Uterus (tissue), 4 donors: Measurements from ENCODE around the gene BDKRB1. TPM values are rescaled to one million over a fixed set of nuclear protein-coding genes. Genes with fewer than 3 reads are reported as not detected.

Experiments used
- DNase-seq, 2 donors: peaks; one replicate each; pipeline ENCODE4 v3.0.0-alpha.2; 2019 to 2020
- H3K27ac ChIP-seq, 2 donors: fragments of 200-600 bp; sonication (generic); 1 replicate in 1 of 2; 2 replicates in 1 of 2; pipeline ENCODE4 v1.5.1; 2016 to 2018
- H3K27me3 ChIP-seq, 2 donors: fragments of 200-600 bp; sonication (generic); one replicate each; pipeline ENCODE4 v1.5.1; 2018 to 2019; ENCODE audit warnings: control low read depth in 1 of 2
- H3K36me3 ChIP-seq, 2 donors: fragments of 200-600 bp; sonication (generic); one replicate each; pipeline ENCODE4 v1.5.1; 2019; ENCODE audit warnings: control low read depth in 1 of 2
- H3K4me1 ChIP-seq, 2 donors: fragments of 200-600 bp; sonication (generic); one replicate each; pipeline ENCODE4 v1.5.1; 2018 to 2019; ENCODE audit warnings: control low read depth in 1 of 2
- H3K4me3 ChIP-seq, 2 donors: fragments of 200-600 bp; sonication (generic); 1 replicate in 1 of 2; 2 replicates in 1 of 2; pipeline ENCODE4 v1.5.1; 2018 to 2019; ENCODE audit warnings: mild to moderate bottlenecking in 1 of 2
- H3K9me3 ChIP-seq, 2 donors: fragments of 200-600 bp; sonication (generic); one replicate each; pipeline ENCODE4 v1.5.1; 2019; ENCODE audit warnings: control low read depth in 1 of 2
- POLR2A ChIP-seq, 2 donors: fragments of 450-650 bp; IDR thresholded peaks; one replicate each; pipeline ENCODE4 v1.6.1; 2016; ENCODE audit warnings: antibody characterized with exemption in 2 of 2, mild to moderate bottlenecking in 1 of 2, moderate library complexity in 1 of 2
- intact Hi-C: fragments of 100-400 bp; cut with DNase I; formaldehyde crosslinking; loops from one replicate; pipeline ENCODE4 v1.15.1; 2023; ENCODE audit warnings: low total_unique reads
- small RNA-seq: library from RNA; depleted of rRNA; stranded (forward); fragments of <200 nt; gene quantifications from one replicate; pipeline ENCODE3, GENCODE V24; 2016
- total RNA-seq, 4 donors: library from RNA; depleted of rRNA in 3 of 4; stranded (reverse); fragments of >200 nt in 3 of 4; gene quantifications; one replicate each; pipeline versions ENCODE4 v1.1.0 to v1.2.4, GENCODE V29; 2014 to 2023
- TF ChIP-seq, protein P1 (sequence below), 4 experiments: fragments of 200-600 bp in 2 of 4; fragments of 450-650 bp in 2 of 4; sonication (generic) in 2 of 4; IDR thresholded peaks; one replicate each; pipeline ENCODE4 v1.5.1; 2016 to 2019; ENCODE audit warnings: antibody characterized with exemption in 4 of 4, mild to moderate bottlenecking in 2 of 4, moderate library complexity in 1 of 4
- donor health status: DM: yes; HTN: yes; CAD: no.

BDKRB1 gene
- total RNA-seq, 4 donors from 2014 or later, result 0.83 to 3.7 TPM; not detected in 2

DNA sequence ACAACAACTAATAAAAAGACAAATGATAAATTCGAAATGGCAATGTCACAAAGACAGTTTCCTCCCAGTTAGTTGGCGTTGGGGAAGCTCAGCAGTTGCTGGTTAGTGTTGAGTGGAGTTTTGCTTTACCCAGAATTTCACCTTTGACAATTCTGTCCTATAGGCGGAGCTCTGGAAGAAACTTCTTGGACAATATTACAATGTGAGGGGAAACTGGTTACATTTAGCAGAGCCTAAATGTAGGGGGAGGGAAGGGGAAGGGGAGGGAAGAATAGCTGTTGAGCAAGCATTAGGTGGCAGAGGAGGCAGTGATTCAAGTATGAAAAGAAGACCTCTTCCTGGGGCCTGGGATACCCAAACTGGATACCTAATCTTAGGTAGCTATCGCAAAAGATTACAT lies 51.4 kb downstream of the BDKRB1 start:
- Histone ChIP-seq H3K4me1 (no peaks in the 10 kb centered on the region), H3K27me3 (no peaks in the 10 kb centered on the region), H3K36me3 (no peaks in the 10 kb centered on the region), H3K27ac (no peak overlapping the region), H3K4me3 (no peak overlapping the region), H3K9me3 (no peaks in the 10 kb centered on the region)
- no peak for DNase-seq
- no peak for TF ChIP-seq POLR2A (IDR thresholded peaks at IDR 0.05)
- TF ChIP-seq, protein P1, sequence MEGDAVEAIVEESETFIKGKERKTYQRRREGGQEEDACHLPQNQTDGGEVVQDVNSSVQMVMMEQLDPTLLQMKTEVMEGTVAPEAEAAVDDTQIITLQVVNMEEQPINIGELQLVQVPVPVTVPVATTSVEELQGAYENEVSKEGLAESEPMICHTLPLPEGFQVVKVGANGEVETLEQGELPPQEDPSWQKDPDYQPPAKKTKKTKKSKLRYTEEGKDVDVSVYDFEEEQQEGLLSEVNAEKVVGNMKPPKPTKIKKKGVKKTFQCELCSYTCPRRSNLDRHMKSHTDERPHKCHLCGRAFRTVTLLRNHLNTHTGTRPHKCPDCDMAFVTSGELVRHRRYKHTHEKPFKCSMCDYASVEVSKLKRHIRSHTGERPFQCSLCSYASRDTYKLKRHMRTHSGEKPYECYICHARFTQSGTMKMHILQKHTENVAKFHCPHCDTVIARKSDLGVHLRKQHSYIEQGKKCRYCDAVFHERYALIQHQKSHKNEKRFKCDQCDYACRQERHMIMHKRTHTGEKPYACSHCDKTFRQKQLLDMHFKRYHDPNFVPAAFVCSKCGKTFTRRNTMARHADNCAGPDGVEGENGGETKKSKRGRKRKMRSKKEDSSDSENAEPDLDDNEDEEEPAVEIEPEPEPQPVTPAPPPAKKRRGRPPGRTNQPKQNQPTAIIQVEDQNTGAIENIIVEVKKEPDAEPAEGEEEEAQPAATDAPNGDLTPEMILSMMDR (IDR thresholded peaks at IDR 0.05), result no peak
- intact Hi-C loops, result no loop called here

DNA sequence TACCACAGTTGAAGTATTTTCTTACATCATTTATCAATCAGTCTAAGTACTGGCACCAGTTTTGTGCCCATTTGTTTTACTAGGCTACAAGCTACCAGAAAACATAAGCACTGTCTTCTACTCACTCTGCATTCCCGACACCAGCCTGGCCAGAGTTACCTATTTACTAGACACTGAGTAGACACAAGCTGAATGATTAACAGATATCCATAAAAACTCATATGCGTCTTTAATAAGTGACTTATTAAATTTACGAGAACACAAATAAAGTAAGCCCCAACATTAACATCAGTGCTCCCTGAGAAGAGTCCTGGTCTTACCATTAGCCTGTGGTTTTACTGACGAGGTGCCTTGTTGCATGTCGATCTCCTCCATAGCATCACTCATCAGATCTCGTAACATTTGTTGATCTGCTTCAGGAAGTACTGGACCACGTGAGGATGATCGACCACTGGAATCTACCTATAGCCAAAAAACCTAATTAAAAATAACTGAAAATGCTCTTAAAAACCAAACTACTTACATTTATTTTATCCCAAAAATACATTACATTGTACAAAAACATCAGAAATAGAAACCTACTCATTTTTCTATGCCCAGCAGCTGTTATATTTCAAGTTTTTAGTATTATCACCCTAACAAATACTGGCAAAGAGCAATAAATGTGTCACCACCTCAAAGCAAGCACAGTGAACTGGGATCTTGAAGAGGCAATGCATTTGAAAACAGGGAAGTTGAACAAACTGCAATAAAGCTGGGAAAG lies 53.3 kb downstream of the BDKRB1 start:
- Histone ChIP-seq H3K27ac (no peak overlapping the region), H3K36me3 (no peaks in the 10 kb centered on the region), H3K9me3 (no peaks in the 10 kb centered on the region), H3K27me3 (no peaks in the 10 kb centered on the region), H3K4me3 (no peak overlapping the region), H3K4me1 (no peaks in the 10 kb centered on the region)
- intact Hi-C loops, result no loop called here
- TF ChIP-seq, protein P1 (IDR thresholded peaks at IDR 0.05), result no peak
- TF ChIP-seq POLR2A (IDR thresholded peaks at IDR 0.05), result no peak
- DNase-seq, result no peak

GRCh38 chr14:96309896-96310330 lies 53.9 kb downstream of the BDKRB1 start:
- no peak overlapping the region for H3K27ac ChIP-seq
- H3K27me3 ChIP-seq, result no peaks in the 10 kb centered on the region
- no peaks in the 10 kb centered on the region for H3K36me3 ChIP-seq
- intact Hi-C loops, result no loop called here
- DNase-seq, result no peak
- no peaks in the 10 kb centered on the region for H3K4me1 ChIP-seq
- TF ChIP-seq, protein P1 (IDR thresholded peaks at IDR 0.05), result no peak
- no peak for TF ChIP-seq POLR2A (IDR thresholded peaks at IDR 0.05)
- H3K9me3 ChIP-seq, result no peaks in the 10 kb centered on the region
- no peak overlapping the region for H3K4me3 ChIP-seq

GRCh38 chr14:96310906-96311305 lies 54.9 kb downstream of the BDKRB1 start:
- H3K4me1 ChIP-seq, result no peaks in the 10 kb centered on the region
- no peaks in the 10 kb centered on the region for H3K36me3 ChIP-seq
- no peaks in the 10 kb centered on the region for H3K9me3 ChIP-seq
- H3K27ac ChIP-seq, result no peak overlapping the region
- H3K4me3 ChIP-seq, result no peak overlapping the region
- intact Hi-C loops, result no loop called here
- H3K27me3 ChIP-seq, result no peaks in the 10 kb centered on the region
- no peak for TF ChIP-seq POLR2A (IDR thresholded peaks at IDR 0.05)
- TF ChIP-seq, protein P1 (IDR thresholded peaks at IDR 0.05), result no peak
- DNase-seq, result no peak

Small RNA genes within 50 kb of the gene (small RNA-seq; reads per million reads assigned to genes)
- not detected for gene CKS1BP1

Other genes starting within 250 kb of the BDKRB1 start
- gene C14orf132, start 216.8 kb upstream of the BDKRB1 start, total RNA-seq, result 10 to 100 TPM; 10.5 to 60.1 (median 16.0) TPM
- 10 to 100 TPM in 2 of 4 donors, 1 to 10 TPM in 2; 4.4 to 34.6 (median 11.1) TPM for gene BDKRB2, start 51.4 kb upstream of the BDKRB1 start, total RNA-seq
- gene ATG2B, start 107.1 kb downstream of the BDKRB1 start, total RNA-seq, result 10 to 100 TPM; 17.1 to 56.6 (median 41.6) TPM
- 10 to 100 TPM; 11.5 to 33.0 (median 15.7) TPM for gene GSKIP, start 107.3 kb downstream of the BDKRB1 start, total RNA-seq
- gene AK7, start 135.9 kb downstream of the BDKRB1 start, total RNA-seq, result 1 to 10 TPM in 2 of 4 donors, under 1 TPM in 1, not detected in 1; 0.29 to 9.7 (median 1.8) TPM
- 100 to 1,000 TPM; 106 to 357 (median 257) TPM for gene PAPOLA, start 246.2 kb downstream of the BDKRB1 start, total RNA-seq